Loucy (cell line): ENCODE data around the gene BABAM2.

Experiments used
- H2AFZ ChIP-seq: fragments of 200-600 bp; sonication (generic); 2 replicates; pipeline ENCODE4 v1.6.0; 2016; ENCODE audit warnings: antibody characterized with exemption, mild to moderate bottlenecking, low read length, moderate library complexity
- H3F3A ChIP-seq: fragments of 200-600 bp; 2 replicates; pipeline ENCODE4 v1.6.0; 2016; ENCODE audit warnings: antibody characterized with exemption, low read depth, mild to moderate bottlenecking
- H3K27me3 ChIP-seq: fragments of 200-600 bp; sonication (generic); 2 replicates; pipeline ENCODE4 v1.6.1; 2014; ENCODE audit warnings: low read length, mild to moderate bottlenecking; ENCODE audit not compliant: insufficient read depth, poor library complexity, severe bottlenecking
- H3K36me3 ChIP-seq: fragments of 200-600 bp; sonication (generic); 2 replicates; pipeline ENCODE4 v1.6.1; 2016; ENCODE audit warnings: low read length; ENCODE audit not compliant: insufficient read depth
- H3K4me1 ChIP-seq: fragments of 200-600 bp; sonication (generic); 2 replicates; pipeline ENCODE4 v1.5.1; 2014; ENCODE audit warnings: low read length, mild to moderate bottlenecking; ENCODE audit not compliant: insufficient read depth, poor library complexity, severe bottlenecking
- H3K4me2 ChIP-seq: fragments of 200-600 bp; sonication (generic); 2 replicates; pipeline ENCODE4 v1.6.0; 2014; ENCODE audit warnings: antibody characterized with exemption, low read length, low read depth, mild to moderate bottlenecking; ENCODE audit not compliant: poor library complexity, severe bottlenecking
- H3K4me3 ChIP-seq: fragments of 200-600 bp; sonication (generic); 2 replicates; pipeline ENCODE4 v1.5.1; 2014; ENCODE audit warnings: low read length, mild to moderate bottlenecking, mixed read lengths; ENCODE audit not compliant: poor library complexity, severe bottlenecking
- H3K79me2 ChIP-seq: fragments of 200-600 bp; sonication (generic); 2 replicates; pipeline ENCODE4 v1.6.1; 2014; ENCODE audit warnings: low read length; ENCODE audit not compliant: insufficient read depth
- H3K9ac ChIP-seq: fragments of 200-600 bp; sonication (generic); 2 replicates; pipeline ENCODE4 v1.6.0; 2014; ENCODE audit warnings: mild to moderate bottlenecking, low read depth, low read length, moderate library complexity; ENCODE audit not compliant: poor library complexity, severe bottlenecking
- H3K9me2 ChIP-seq: fragments of 200-600 bp; sonication (generic); replicated peaks from 2 replicates; pipeline ENCODE4 v1.6.1; 2016; ENCODE audit warnings: low read depth, low read length, mixed read lengths
- H3K9me3 ChIP-seq: fragments of 200-600 bp; sonication (generic); 2 replicates; pipeline ENCODE4 v1.6.1; 2014; ENCODE audit warnings: mild to moderate bottlenecking, antibody characterized with exemption, low read length, low read depth; ENCODE audit not compliant: insufficient read depth
- H4K20me1 ChIP-seq: fragments of 200-600 bp; sonication (generic); 2 replicates; pipeline ENCODE4 v1.6.0; 2014; ENCODE audit warnings: antibody characterized with exemption, low read length, mild to moderate bottlenecking; ENCODE audit not compliant: insufficient read depth, poor library complexity, severe bottlenecking
- CTCF ChIP-seq: fragments of 200-600 bp; sonication (generic); conservative IDR thresholded peaks from 2 replicates; pipeline ENCODE4 v1.5.1; 2014; ENCODE audit warnings: mild to moderate bottlenecking, antibody characterized with exemption, low read length
- EZH2phosphoT487 ChIP-seq: fragments of 200-600 bp; IDR thresholded peaks from 2 replicates; pipeline ENCODE4 v1.6.1; 2018; ENCODE audit warnings: antibody characterized with exemption, mild to moderate bottlenecking, moderate library complexity, borderline replicate concordance

Gene BABAM2

DNA sequence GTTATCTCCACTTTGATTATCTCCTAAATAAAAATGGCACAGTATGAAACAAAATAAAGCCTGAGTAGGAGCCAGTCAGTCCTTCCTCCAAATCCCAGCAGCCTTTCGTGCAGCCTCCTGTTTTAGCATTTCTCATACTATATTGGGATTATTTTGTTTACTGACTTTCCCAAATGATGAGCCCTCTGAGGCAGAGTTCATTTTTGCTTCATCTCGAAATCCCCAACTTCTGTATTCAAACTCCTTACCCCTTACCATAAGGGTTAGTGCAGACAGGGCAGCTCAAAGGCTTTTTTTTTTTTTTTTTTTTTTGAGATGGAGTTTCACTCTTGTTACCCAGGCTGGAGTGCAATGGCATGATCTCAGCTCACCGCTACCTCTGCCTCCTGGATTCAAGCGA is 388.8 kb downstream of the BABAM2 start:
- Histone ChIP-seq H3K79me2 (no peaks in the 10 kb centered on the region), H3K9me2 (no peaks in the 10 kb centered on the region), H3F3A (peaks cover 6% of the 10 kb centered on the region; the same call in 1 of the 2 replicates), H4K20me1 (no peaks in the 10 kb centered on the region), H3K27me3 (no peaks in the 10 kb centered on the region), H2AFZ (no peak overlapping the region), H3K9me3 (no peaks in the 10 kb centered on the region), H3K4me3 (no peak overlapping the region), H3K4me1 (peaks cover 51% of the 10 kb centered on the region), H3K36me3 (no peaks in the 10 kb centered on the region), H3K4me2 (no peak overlapping the region), H3K9ac (no peak overlapping the region)
- TF ChIP-seq EZH2phosphoT487 (no peak), CTCF (no peak)

DNA sequence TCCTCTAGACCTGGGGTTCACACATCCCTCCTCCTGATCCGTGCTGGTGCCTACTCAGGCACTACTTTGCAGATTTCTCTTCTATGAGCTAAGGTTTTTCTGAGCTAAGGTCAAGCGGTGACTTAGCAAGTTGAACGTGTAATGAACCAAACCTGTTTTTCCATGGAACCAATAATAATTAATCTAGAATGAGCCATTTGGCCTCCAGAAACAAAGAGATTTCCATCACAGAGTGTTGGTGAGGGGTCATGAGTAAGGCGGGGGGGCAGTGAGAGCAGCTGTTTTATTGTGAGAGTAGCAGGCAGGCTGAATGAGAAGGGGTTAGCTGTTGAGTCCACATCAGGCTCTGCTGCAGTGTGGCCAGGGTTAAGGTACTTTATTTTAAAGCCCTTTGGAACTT is 390.1 kb downstream of the BABAM2 start:
- no peaks in the 10 kb centered on the region for H3K9me3 ChIP-seq
- H2AFZ ChIP-seq = no peak overlapping the region
- no peak for TF ChIP-seq CTCF

DNA sequence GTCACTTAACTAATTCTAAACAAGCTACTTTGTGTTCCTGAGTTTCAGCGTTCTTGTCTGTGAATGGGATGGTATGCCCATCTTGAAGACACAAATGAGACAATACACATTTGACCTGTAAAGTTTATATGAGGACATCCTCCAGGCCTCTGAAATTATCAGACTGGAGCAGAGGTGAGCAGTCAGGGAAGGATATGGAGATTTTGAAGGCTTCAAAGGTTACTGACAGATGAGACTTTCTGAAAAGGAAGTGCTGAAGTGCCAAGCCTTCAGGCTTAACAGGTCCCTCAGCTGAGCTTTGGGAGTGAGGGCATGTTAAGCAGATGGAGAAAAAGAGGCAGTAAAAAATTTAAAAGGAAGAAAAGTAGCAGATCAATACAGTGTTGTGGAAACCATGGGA is 391.2 kb downstream of the BABAM2 start:
- Histone ChIP-seq H3K27me3 (no peaks in the 10 kb centered on the region), H3K4me2 (no peak overlapping the region), H3K4me3 (no peak overlapping the region), H3K9ac (no peak overlapping the region), H2AFZ (no peak overlapping the region), H3K79me2 (no peaks in the 10 kb centered on the region), H3K9me2 (no peaks in the 10 kb centered on the region), H3K4me1 (peaks cover 31% of the 10 kb centered on the region), H3K9me3 (no peaks in the 10 kb centered on the region), H4K20me1 (no peaks in the 10 kb centered on the region), H3F3A (no peaks in the 10 kb centered on the region), H3K36me3 (no peaks in the 10 kb centered on the region)
- no peak for TF ChIP-seq EZH2phosphoT487
- TF ChIP-seq CTCF = no peak

More for the DNA sequence above, 390.1 kb downstream of the BABAM2 start:
- Histone ChIP-seq H3K9ac (no peak overlapping the region), H3K36me3 (no peaks in the 10 kb centered on the region), H3F3A (peaks cover 4% of the 10 kb centered on the region; the same call in 1 of the 2 replicates), H3K4me2 (no peak overlapping the region), H3K27me3 (no peaks in the 10 kb centered on the region), H3K4me1 (peaks cover 41% of the 10 kb centered on the region), H4K20me1 (no peaks in the 10 kb centered on the region), H3K4me3 (no peak overlapping the region), H3K79me2 (no peaks in the 10 kb centered on the region), H3K9me2 (no peaks in the 10 kb centered on the region)
